ENCODE data around the gene MID2.

- no peak for TF ChIP-seq CTCF (conservative IDR thresholded peaks at IDR 0.05; ENCODE audit: low read length)
- no peak for TF ChIP-seq EZH2phosphoT487 (IDR thresholded peaks at IDR 0.05; ENCODE audit: borderline replicate concordance, low read depth, low read length)
These were observed 143.0 kb downstream of the MID2 start for GRCh38 chrX:107968623-107969022.
